Left renal pelvis (tissue), 4 donors: ENCODE results near the gene TSPEAR. TPM values are rescaled to one million over a fixed set of nuclear protein-coding genes. Genes with fewer than 3 reads are reported as not detected.

ENCODE experiments used
- DNase-seq, 4 donors: peaks; one replicate each; pipeline ENCODE4 v3.0.0-alpha.2; 2013; ENCODE audit warnings: low read depth in 4 of 4, low spot score in 3 of 4
- polyA plus RNA-seq, 4 donors: library from polyadenylated mRNA; unstranded; fragments of 120-200 nt; gene quantifications; one replicate each; pipeline ENCODE4 v1.2.1, GENCODE V29; 2013; ENCODE audit not compliant: insufficient read length in 4 of 4

The TSPEAR gene
- polyA plus RNA-seq, 4 donors = 0.08 to 1.1 (median 0.74) TPM

- no peak for DNase-seq
These were observed 173.2 kb downstream of the TSPEAR start for GRCh38 chr21:44537930-44538911.

GRCh38 chr21:44535963-44536362 is 175.4 kb downstream of the TSPEAR start:
- DNase-seq = no peak

DNA sequence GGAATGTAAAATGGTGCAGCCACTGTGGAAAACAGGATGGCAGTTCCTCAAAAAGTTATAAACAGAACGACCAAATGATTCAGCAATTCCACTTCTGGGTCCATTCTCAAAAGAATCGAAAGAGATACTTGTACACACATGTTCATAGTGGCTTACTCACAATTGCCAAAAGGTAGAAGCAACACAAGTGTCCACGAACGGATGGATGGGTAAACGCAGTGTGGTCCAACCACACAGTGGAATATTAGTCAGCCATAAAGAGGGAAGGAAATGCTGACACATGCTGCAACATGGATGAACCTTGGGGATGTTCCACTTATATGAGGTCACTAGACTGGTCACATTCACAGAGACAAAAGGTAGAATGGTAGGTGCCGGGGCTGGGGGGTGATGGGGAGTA is 176.7 kb downstream of the TSPEAR start:
- DNase-seq = no peak

DNA sequence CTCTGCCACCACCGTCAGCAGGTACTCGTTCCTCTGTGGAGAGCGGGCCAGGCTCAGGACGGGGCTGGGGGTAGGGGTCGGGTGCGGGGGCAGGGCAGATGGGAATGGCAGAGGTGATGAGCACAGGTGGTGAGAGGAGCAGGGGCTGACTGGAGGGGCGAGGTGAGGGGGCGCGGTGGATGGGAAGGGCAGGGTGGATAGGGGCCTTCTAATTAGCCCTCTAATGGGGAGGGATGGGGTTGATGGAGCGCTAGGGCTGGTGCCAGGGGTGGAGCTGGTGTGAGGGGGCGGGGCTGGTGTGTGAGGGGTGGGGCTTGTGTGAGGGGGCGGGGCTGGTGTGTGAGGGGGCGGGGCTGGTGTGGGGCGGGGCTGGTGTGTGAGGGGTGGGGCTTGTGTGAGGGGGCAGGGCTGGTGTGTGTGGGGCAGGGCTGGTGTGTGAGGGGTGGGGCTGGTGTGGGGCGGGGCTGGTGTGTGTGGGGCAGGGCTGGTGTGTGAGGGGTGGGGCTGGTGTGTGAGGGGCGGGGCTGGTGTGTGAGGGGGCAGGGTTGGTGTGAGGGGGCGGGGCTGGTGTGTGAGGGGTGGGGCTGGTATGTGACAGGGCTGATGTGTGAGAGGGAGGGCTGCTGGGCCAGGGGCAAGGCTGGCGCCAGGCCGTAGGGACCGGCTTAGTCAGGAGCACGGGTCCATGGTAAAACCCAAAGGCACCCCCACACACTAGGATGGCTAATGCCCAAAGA is 177.3 kb downstream of the TSPEAR start:
- no peak for DNase-seq

GRCh38 chr21:44533121-44533890 is 178.1 kb downstream of the TSPEAR start:
- no peak for DNase-seq

DNA sequence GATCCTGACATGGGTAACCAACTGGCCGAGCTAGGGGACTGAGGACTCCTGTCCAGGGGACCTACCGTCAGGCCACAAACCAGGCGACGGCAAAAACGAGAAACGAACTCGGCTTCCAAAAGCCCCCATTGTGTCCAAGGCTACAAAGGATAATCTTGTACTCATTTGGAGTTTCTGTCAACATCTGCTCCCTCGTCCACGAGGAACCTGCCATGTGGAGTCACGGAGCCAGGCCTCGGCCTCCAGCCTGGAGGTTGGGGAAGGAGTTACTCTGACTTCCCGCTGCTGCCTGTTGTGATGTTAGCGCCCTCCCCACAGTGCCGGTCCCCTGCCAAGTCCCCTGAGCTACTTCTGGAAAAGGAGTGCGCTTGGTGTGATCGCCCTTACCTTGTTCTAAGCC is 178.7 kb downstream of the TSPEAR start:
- no peak for DNase-seq

DNA sequence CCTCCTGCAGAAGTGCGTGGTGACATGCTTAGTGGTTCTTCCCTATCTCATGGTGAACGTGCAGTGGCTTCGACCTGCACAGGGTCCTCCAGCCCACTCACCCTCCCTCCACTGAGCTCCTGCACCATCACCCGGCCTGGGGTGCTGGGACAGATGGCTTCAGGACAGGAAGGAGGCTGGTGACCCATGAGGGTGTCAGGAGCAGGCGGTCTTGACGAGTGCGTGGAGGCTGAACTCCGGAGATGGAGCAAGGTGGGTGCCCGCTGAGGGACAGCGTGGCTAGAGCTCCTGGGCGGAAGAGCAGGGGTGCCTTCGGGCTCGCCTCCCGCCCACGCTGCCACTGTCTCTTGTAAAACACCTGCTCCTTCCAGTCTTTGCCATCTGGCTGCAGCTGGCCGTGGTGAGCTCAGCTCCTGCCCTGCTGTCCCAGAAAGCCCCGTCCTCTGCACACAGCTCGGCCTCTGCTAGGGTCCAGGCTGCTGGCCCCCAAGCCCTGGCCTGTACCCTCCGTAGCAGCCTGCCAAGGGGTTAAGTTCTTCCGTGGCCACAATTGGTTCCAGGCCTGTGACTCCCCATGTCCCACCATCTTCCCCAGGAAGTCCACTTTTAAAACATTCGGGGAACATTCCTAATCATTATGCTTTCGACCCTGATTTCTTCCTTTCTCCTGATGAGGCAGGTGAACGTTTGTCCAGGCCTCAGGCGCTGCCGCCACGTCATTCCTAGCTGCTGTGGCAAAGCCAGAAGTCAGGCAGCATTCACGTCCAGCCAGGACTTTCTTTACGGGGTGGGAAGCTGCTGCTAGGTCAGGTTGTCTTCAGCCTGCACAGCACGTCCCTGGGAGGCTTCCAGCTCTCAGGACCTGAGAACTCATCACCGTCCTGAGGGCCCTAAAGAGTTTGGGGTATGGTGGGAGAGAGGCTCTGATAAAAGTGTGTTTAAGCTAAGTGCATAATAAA is 179.5 kb downstream of the TSPEAR start:
- no peak for DNase-seq

GRCh38 chr21:44530903-44531605 is 180.3 kb downstream of the TSPEAR start:
- no peak for DNase-seq

- no peak for DNase-seq
These were observed 181.0 kb downstream of the TSPEAR start for GRCh38 chr21:44530221-44530902.

DNA sequence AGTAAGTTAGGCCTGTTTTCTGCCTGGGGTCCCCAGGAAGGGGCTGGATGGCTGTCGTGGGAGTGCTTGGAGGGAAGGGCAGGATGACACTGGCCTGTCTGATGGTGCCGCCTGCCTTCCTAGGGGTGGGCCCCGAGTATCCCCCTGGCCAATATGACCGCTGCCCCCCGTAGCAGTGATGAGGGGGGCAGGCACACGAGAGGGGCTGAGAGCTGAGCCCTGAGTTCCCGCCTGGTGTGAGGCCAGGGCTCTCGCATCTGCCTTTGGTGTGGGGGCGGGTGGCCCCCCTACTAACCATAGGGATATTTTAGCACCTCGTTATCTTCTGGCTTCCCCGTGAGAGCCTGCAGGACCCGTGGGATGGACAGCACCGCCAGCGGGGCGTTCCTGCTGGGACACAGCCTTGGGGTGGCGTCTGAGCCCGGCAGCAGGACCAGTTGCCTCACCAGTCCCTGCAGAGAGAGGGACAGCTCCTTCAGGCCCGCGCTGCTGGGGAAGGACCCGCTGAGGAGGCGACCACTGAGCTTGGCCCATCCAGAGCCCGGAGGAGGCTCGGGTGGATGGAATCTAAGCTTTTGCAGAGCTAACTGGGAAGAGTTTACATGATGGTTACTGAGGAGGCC is 181.8 kb downstream of the TSPEAR start:
- no peak for DNase-seq

DNA sequence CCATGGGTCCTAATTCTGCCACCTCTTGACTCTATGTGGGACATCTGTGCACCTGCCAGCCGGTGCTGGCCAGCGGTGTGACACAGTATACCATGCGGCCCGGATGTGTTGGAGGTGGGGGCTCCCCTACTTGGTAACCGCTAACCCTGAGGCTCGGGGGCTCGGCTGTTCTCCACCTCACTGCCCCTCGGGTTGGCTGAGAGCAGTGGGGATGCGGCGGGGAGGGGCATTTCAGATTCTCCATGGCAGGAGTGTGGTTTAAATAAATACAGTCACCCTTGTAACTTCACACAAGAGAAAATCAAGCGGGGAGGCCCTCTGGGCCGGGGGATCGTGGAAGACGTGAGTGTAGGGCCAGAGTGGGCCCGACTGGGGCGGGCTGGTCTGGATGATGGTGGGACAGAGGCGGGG is 182.4 kb downstream of the TSPEAR start:
- DNase-seq = no peak

- DNase-seq = no peak
These were observed 182.8 kb downstream of the TSPEAR start for GRCh38 chr21:44528634-44528995.

DNA sequence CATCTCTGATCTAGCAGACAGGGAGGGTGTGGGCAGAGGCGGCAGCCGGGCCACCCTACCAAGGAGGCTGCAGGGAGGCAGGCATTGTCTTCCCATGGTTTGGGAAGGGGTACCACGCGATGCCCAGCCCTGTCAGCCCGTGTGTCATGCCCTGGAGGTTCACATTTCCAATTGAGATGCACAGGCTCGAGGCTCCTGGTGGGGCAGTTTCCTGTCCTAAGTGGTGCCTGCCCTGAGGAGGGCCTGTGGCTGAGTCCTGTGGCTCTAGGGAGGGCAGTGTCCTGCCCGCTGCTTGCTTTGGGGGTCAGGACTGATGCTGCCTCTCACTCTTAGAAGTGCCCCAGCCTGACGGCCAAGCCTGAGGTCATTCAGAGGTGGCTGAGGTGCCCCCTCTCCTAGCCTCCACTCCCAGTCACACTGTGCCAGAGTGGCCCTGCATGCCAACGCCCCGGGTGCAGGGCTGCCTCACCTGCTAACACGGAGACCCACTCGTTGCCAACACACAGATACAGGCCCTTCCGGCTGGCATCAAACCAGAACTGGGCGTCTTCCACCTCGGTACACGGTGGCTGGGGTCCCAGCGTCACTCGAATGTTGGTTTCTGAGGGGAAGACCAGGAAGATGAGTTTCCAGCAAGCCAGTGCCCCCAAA is 183.3 kb downstream of the TSPEAR start:
- no peak for DNase-seq

DNA sequence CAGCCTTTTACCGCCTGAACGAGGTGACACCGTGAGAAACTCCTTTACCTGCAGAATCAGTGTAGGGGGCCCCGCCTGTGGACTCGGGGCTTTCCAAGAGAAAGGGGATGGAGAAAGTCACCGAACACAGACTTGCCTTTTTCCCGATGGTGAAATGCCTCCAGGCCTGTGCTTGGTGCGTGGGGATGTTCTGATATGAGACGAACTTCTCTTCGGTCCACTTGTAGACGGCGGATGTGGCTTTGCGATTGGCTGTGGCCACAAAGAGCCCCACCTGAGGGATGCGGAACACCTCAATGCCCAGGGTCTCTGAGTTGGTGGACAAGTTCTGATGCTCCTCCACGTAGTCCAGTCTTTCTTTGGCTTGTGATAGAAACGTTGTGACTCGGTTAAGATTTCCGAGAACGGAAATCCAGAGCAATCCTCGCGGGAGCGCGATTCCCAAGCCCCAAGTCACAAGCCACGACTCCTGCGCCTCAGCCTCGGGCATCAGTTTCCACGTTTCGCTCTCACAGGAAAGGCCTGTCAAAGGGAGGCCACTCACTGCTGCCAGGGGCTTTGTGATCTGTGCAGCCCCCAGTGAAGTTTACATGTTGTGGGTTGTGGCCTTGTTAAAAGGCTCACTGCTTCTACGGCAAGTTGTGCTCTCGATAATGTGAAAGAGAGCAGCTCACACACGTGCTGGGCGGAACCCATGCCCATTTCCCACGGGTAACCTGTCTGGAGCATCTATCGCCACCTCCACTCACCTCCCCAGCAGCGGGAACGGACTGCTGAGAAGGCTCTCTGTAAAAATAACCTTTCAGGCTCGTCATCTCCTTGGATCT is 184.0 kb downstream of the TSPEAR start:
- no peak for DNase-seq

DNA sequence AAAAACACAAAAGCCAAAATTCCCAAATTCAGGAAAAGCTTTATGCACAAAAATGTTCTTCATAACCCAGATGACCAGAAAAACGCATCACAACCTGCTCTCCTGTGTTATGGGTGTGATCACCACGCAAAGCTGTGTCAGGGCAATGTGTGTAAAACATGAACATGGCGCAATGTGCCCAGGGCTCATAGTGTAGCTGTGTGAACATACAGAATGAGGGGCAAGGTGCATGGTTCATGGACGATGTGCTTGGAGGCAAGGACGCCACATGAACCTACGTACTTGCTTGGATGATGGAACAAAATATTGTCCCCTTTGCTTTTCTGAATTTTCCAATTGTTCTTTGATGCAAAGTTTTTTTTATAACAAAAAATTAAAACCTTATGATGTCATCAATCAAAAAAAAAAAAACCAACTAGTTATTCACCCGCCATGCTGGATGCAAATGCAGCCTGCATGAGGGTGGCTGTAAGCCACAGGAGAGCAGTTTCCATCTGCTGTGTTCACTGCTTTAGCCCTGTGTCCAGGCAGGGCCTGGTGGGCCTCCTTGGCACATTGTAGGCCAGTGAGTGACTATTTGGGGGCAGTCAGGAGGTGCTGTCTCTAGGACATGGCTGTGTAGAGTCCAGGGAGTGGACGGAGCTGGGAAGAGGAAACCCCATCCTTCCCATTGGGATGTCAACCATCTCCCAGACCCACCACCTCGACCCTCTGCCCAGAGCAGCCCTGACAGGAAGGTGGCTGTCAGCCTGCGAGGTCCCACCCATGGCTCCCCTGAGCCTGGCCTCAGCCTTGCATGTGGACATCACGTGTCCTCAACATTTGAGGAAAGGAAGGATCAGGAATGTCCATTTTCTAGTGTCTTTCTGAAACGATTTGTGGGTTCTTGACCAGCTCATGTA is 185.0 kb downstream of the TSPEAR start:
- DNase-seq = no peak
